Testis (tissue), 5 donors: ENCODE results near the gene KRT3. TPM values are rescaled to one million over a fixed set of nuclear protein-coding genes. Genes with fewer than 3 reads are reported as not detected.

Experiments
- DNase-seq: peaks from one replicate; pipeline ENCODE4 v3.0.0-alpha.2; 2019
- H3K27ac ChIP-seq, 2 donors: fragments of 200-600 bp; sonication (generic); one replicate each; pipeline ENCODE4 v1.5.1; 2019
- H3K27me3 ChIP-seq: fragments of 200-600 bp; sonication (generic); one replicate; pipeline ENCODE4 v1.5.1; 2019
- H3K36me3 ChIP-seq: fragments of 200-600 bp; sonication (generic); one replicate; pipeline ENCODE4 v1.5.1; 2017; ENCODE audit warnings: low read depth; ENCODE audit errors: missing control alignments
- H3K4me1 ChIP-seq: fragments of 200-600 bp; sonication (generic); one replicate; pipeline ENCODE4 v1.5.1; 2019
- H3K4me3 ChIP-seq, 2 donors: fragments of 200-600 bp; sonication (generic); one replicate each; pipeline ENCODE4 v1.5.1; 2017 to 2019
- H3K9me3 ChIP-seq: fragments of 200-600 bp; sonication (generic); one replicate; pipeline ENCODE4 v1.5.1; 2017
- POLR2A ChIP-seq: fragments of 450-650 bp; IDR thresholded peaks from one replicate; pipeline ENCODE4 v1.6.1; 2017; ENCODE audit warnings: antibody characterized with exemption, mild to moderate bottlenecking, moderate library complexity
- WGBS, 2 donors: methylation state at CpG; one replicate each; pipeline ENCODE4 v1.1.5; 2018; 5-methylcytosine and 5-hydroxymethylcytosine counted together
- intact Hi-C: fragments of 100-400 bp; cut with DNase I; formaldehyde crosslinking; loops from one replicate; pipeline ENCODE4 v1.15.1; 2023; ENCODE audit warnings: low total_unique reads
- long read RNA-seq, 2 donors: transcript quantifications; one replicate each; lab custom pipeline, GENCODE V29; 2026
- polyA plus RNA-seq: library from polyadenylated mRNA; stranded (reverse); fragments of 350-450 nt; fragmentation: Illumina TruSeq; extraction: RNeasy Lipid Tissue Mini Kit (QIAGEN cat#74804); gene quantifications from one replicate; pipeline ENCODE4 v1.2.3, GENCODE V29; 2014; ENCODE audit warnings: low read depth, low replicate concordance; ENCODE audit not compliant: insufficient read depth
- total RNA-seq, 2 donors: library from RNA; depleted of rRNA; stranded (reverse); fragments of >200 nt; gene quantifications; one replicate each; pipeline ENCODE4 v1.2.3, GENCODE V29; 2016
- TF ChIP-seq, protein P1 (sequence below), 3 experiments: fragments of 450-650 bp in 2 of 3; fragments of 200-600 bp in 1 of 3; sonication (generic) in 1 of 3; IDR thresholded peaks; one replicate each; pipeline ENCODE4 v1.5.1; 2016 to 2019; ENCODE audit warnings: antibody characterized with exemption in 3 of 3, mild to moderate bottlenecking in 2 of 3, moderate library complexity in 1 of 3

The KRT3 gene
- total RNA-seq: not detected
- not detected for polyA plus RNA-seq
- long read RNA-seq, donor 1: 0 reads
- long read RNA-seq, donor 2: 0 reads

DNA sequence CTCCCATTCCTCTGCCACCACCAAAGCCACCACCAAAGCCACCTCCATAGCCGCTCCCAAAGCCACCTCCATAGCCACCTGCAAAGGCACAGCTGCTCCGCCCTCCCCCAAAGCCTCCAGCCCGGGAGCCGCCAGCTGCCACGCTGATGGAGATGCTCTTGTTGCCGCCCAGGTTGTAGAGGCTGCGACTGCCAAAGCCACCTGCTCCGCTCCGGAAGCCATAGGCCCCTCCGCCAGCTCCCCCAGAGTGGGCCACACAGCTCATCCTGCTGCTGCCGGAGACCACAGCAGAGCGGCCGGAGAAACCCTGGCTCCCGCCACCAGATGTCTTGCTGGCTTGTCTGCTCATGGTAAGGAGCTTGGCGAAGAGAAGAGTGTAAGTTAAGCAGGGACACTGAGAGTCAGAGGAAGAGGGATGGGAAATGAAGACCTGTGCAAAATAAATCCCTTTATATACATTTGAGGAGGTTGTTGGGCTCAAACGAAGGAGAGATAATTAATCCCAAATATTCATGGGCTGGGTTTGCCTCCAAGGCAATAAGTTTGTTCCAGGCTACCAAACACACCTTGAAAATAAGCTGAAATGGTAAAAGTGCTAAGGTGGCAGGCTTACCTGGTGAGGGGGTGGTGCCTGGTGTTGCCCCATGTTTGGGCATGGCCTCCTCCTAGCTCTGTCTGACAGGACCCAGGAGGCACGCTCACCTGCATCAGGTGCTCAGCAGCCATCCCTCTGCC, at the start of gene KRT3:
KRT3 (minus strand) TSS at position 424 of the 735 bp plus-strand sequence; CDS start at position 349, 75 bp downstream.
- no peaks in the 10 kb centered on the region for H3K4me1 ChIP-seq
- TF ChIP-seq, protein P1, sequence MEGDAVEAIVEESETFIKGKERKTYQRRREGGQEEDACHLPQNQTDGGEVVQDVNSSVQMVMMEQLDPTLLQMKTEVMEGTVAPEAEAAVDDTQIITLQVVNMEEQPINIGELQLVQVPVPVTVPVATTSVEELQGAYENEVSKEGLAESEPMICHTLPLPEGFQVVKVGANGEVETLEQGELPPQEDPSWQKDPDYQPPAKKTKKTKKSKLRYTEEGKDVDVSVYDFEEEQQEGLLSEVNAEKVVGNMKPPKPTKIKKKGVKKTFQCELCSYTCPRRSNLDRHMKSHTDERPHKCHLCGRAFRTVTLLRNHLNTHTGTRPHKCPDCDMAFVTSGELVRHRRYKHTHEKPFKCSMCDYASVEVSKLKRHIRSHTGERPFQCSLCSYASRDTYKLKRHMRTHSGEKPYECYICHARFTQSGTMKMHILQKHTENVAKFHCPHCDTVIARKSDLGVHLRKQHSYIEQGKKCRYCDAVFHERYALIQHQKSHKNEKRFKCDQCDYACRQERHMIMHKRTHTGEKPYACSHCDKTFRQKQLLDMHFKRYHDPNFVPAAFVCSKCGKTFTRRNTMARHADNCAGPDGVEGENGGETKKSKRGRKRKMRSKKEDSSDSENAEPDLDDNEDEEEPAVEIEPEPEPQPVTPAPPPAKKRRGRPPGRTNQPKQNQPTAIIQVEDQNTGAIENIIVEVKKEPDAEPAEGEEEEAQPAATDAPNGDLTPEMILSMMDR (IDR thresholded peaks at IDR 0.05): no peak
- no peak for TF ChIP-seq POLR2A
- H3K36me3 ChIP-seq: no peaks in the 10 kb centered on the region

DNA sequence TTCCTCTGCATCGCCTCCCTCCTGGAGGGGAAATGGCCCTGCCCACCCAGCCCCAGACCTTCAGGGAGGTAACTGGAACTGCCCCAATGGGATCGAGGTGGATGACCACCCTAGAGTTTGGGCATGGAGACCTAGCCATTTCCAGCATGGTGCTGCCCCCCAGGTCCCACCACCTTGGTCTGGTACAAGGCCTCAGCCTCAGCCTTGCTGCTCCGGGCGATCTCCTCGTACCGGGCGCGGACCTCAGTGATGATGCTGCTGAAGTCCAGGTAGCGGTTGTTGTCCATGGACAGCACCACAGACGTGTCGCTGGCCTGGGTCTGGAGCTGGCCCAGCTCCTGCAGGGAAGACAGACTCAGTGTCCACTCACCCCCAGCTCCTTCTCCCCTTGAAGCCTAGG, 48.5 kb upstream of the KRT3 start:
- H3K36me3 ChIP-seq: no peaks in the 10 kb centered on the region
- 89 to 98% methylated on average over 7 to 11 of the region's 11 CpGs for WGBS, 2 donors
- intact Hi-C loops: no loop called here
- H3K9me3 ChIP-seq: no peaks in the 10 kb centered on the region
- no peak overlapping the region for H3K4me3 ChIP-seq
- H3K27me3 ChIP-seq: no peaks in the 10 kb centered on the region
- TF ChIP-seq, protein P1 (IDR thresholded peaks at IDR 0.05): no peak
- no peak for TF ChIP-seq POLR2A
- DNase-seq: no peak
- no peak overlapping the region for H3K27ac ChIP-seq
- H3K4me1 ChIP-seq: no peaks in the 10 kb centered on the region

More for the DNA sequence above, at the start of gene KRT3:
- DNase-seq: no peak
- WGBS, 2 donors: 95 to 97% methylated on average over 13 to 17 of the region's 17 CpGs
- no peaks in the 10 kb centered on the region for H3K9me3 ChIP-seq
- no peak within 1 kb of the TSS for H3K27ac ChIP-seq
- H3K4me3 ChIP-seq: no peak within 1 kb of the TSS
- intact Hi-C loops: no loop called here
- no peaks in the 10 kb centered on the region for H3K27me3 ChIP-seq

DNA sequence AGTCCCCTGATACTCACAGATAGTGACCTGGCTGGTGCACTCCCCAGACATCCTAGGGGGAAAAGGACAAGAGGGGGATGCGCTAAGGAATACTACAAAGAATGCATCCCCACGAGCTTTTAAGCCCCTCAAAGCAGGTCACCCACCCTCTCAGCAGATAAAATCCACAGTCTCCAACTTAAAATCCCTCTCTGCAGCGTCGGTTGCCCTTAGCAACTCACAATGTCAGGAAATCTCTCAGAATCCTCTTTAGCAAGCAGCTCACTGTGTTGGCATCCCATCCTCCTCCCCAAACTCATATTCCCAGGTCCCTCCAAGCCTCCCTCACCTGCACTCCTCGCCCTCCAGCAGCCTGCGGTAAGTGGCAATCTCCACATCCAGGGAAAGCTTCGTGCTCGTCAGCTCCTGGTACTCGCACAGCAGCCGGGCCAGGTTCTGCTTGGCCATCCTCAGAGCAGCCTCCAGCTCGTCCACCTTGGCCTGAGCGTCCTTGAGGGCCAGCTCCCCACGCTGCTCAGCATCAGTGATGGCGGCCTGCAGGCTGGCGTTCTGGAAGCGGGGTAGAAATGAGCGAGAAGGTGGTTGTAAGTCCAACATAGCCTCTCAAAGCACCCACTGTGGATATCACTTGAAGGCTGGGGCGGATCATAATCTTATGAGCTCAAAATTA, 43.7 kb upstream of the KRT3 start:
- TF ChIP-seq, protein P1 (IDR thresholded peaks at IDR 0.05): no peak
- no peak for TF ChIP-seq POLR2A
- Histone ChIP-seq H3K9me3 (no peaks in the 10 kb centered on the region), H3K4me1 (no peaks in the 10 kb centered on the region), H3K36me3 (no peaks in the 10 kb centered on the region), H3K27me3 (no peaks in the 10 kb centered on the region), H3K27ac (no peak overlapping the region), H3K4me3 (no peak overlapping the region)
- intact Hi-C loops: no loop called here
- DNase-seq: no peak
- 86 to 87% methylated on average over 15 to 18 of the region's 18 CpGs for WGBS, 2 donors

DNA sequence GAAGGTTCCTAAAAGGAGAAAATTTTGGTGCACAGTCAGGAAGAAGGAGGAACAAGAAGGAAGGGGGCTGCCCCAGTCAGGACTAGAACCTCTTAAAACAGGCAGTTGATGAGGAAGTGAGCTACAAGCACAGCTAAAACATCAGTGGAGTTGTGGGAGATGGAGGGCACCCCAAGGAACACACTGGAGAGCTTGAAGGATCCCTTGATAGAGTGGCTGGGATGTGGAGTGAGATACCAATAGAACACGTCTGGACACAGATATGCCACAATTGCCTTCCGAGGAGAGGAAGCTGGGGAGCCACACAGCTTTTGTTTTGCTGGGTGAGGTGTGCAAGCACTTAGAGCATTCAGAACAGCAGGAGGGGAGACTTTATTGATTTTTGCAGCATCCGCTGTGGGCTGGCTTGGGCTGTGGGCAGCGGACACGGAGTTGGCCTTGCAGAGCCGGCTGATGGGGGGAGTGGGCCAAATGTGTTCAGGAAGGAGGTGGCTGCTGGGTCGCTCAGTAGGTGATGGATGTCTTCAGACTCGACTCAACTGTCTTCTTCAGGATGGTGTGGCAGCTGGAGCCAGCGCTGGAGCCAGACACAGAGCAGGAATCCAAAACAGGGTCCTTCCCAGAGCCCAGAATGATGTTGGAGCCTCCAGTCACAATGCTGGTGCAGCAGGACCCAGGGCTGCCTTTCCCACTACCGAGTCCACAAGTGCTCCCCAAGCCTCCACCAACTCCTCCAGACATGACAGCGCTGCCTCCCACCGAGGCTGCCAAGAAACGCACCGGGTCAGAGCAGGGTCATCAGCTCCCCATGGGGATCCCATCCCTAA, 42.9 kb upstream of the KRT3 start:
- Histone ChIP-seq H3K27ac (no peak overlapping the region), H3K36me3 (no peaks in the 10 kb centered on the region), H3K4me3 (no peak overlapping the region), H3K9me3 (no peaks in the 10 kb centered on the region), H3K27me3 (no peaks in the 10 kb centered on the region), H3K4me1 (no peaks in the 10 kb centered on the region)
- 73 to 76% methylated on average over 14 of the region's 14 CpGs for WGBS, 2 donors
- no peak for TF ChIP-seq POLR2A
- TF ChIP-seq, protein P1 (IDR thresholded peaks at IDR 0.05): no peak
- no peak for DNase-seq
- intact Hi-C loops: no loop called here
